ENCODE measurements around the gene ETHE1.
A peak's percentile ranks its signal among the peaks of the same experiment; 100 is the strongest.
"Not testable (repeated sequence)": the region's sequence is repeated elsewhere in the genome, so short reads cannot be mapped to it uniquely, and the experiment has no call there.

ETHE1 gene

GRCh38 chr19:43551399-43552197 lies 24.6 kb upstream of the ETHE1 start:
- DNase-seq: no peak

DNA sequence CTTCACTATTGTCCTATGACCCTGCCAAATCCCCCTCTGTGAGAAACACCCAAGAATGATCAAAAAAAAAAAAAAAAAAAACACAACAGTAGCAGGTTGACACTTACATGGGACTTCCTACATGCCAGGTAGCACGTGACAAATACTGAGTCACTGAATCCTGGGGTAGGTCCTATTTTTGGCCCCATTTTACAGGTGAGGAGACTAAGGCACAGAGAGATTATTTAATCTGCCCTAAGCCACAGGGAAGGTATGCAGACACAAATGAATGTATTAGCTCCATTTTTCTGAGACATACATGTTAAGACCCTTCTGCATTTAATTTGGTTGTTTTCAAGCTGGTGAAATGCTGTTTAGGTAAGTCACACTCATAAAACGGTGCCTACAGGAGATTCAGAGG lies 21.7 kb upstream of the ETHE1 start:
- no peak for DNase-seq

DNA sequence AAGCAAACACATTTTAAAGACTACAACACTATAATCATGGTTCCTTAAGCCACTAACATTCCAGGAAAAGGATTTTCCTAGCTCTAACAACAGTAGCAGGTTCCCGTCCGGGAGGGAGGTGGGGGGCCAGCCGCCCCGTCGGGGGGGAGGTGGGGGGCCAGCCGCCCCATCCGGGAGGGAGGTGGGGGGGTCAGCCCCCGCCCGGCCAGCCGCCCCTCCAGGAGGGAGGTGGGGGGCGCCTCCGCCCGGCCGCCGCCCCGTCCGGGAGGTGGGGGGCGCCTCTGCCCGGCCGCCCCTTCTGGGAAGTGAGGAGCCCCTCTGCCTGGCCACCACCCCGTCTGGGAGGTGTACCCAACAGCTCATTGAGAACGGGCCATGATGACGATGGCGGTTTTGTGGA lies 20.9 kb upstream of the ETHE1 start:
- DNase-seq: not testable (repeated sequence)

GRCh38 chr19:43546581-43546980 lies 19.6 kb upstream of the ETHE1 start:
- DNase-seq: no peak

GRCh38 chr19:43545981-43546380 lies 19.0 kb upstream of the ETHE1 start:
- no peak for DNase-seq

- no peak for DNase-seq
Observed at GRCh38 chr19:43545276-43545675, 18.3 kb upstream of the ETHE1 start.

DNA sequence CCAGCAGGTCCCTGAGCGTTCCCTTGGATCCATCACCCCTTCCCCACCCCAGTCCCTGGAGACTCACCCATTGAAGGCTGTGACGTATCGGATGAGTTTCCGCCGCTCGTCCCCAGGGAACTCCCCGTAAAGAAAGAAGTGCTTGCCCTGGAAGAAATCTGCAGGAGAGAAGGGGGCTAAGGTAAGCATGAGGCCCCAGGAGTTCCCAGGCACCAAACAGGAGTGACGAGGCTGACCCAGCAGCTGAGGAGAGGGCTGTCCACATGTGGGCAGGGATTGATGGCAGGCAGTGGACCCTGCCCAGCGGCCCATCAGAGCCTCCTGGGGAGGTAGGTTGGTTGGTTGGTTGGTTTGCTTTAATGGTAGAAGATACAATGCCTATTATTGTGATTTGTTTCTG lies 17.1 kb upstream of the ETHE1 start:
- no peak for DNase-seq

- DNase-seq: no peak
Observed at GRCh38 chr19:43541920-43542650, 15.1 kb upstream of the ETHE1 start.

GRCh38 chr19:43540381-43540780 lies 13.4 kb upstream of the ETHE1 start:
- DNase-seq: no peak

- no peak for DNase-seq
Observed at GRCh38 chr19:43538922-43539321, 11.9 kb upstream of the ETHE1 start.

- no peak for DNase-seq
Observed at GRCh38 chr19:43534816-43535761, 8.1 kb upstream of the ETHE1 start.

GRCh38 chr19:43534305-43534815 lies 7.4 kb upstream of the ETHE1 start:
- DNase-seq: no peak

GRCh38 chr19:43533546-43534304 lies 6.7 kb upstream of the ETHE1 start:
- DNase-seq: peak; percentile 100

DNA sequence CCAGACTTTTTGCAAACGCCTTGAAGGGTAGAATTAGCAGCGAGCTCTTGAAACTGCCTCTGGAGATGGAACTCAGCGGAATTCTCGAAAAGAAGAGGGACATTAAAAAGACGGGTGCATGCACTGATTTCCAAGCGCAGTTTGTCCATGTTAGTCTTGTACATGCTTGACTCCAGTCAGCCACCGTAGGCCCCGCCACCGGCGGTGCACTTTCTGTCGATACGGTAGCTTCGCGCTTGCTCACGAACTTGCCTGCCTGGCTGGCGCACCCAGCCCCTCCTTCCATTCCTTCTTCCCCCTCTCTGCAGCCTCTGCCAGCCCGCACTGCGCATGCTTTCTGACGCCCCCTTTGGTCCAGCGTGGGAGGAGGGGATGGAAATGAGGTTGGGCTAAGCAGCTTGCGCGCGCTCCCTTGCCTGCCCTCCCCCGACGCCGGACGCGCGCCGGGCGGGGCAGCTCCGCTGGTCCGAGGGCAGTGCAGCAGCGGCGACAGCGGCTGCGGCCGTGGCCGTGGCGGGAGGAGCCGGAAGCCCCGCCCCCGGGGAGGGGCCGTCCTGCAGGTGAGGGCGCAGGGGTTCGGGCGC lies 6.1 kb upstream of the ETHE1 start, which contains the start of gene ZNF575:
TSS of gene ZNF575 (plus strand) at position 227 of the 584 bp plus-strand sequence. CDS start 1,235 bp downstream, outside the sequence.
- peak; percentile 73 for DNase-seq

GRCh38 chr19:43532571-43532961 lies 5.6 kb upstream of the ETHE1 start:
- no peak for DNase-seq

- no peak for DNase-seq
Observed at GRCh38 chr19:43527860-43528622, 1.0 kb upstream of the ETHE1 start.

- no peak for DNase-seq
Observed at GRCh38 chr19:43525836-43526771, 897 bp downstream of the ETHE1 start.

GRCh38 chr19:43524922-43525835 lies 1.8 kb downstream of the ETHE1 start:
- DNase-seq: no peak

DNA sequence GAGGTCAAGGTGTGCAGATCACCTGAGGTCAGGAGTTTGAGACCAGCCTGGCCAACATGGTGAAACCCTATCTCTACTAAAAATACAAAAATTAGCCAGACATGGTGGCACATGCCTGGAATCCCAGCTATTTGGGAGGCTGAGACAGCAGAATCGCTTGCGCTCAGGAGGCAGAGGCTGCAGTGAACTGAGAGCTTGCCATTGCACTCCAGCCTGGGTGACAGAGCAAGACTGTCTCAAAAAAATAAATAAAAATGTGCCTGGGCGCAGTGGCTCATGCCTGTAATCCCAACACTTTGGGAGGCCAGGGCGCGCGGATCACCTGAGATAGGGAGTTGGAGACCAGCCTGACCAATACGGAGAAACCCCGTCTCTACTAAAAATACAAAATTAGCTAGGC lies 3.3 kb downstream of the ETHE1 start:
- DNase-seq: not testable (repeated sequence)
